Measurements from ENCODE around the gene ST8SIA5. TPM values are rescaled to one million over a fixed set of nuclear protein-coding genes. Genes with fewer than 3 reads are reported as not detected.

Gene ST8SIA5
- total RNA-seq, 1 experiment from 2014 or later = not detected

GRCh38 chr18:46715062-46715461 is 41.8 kb downstream of the ST8SIA5 start:
- no peak for TF ChIP-seq EZH2 (IDR thresholded peaks at IDR 0.05; ENCODE audit: low read depth)
- TF ChIP-seq CTCF (conservative IDR thresholded peaks at IDR 0.05) = no peak
- Histone ChIP-seq H3K9me2 (ENCODE audit: insufficient read depth) (no peaks in the 10 kb centered on the region), H3F3A (ENCODE audit: insufficient read depth, low read depth) (no peaks in the 10 kb centered on the region), H3K4me1 (replicated peaks; ENCODE audit: insufficient read depth) (0 out of 2 replicates have a peak, but pooled peaks cover 7% of the 10 kb centered on the region), H3K9me3 (ENCODE audit: insufficient read depth, low read depth) (no peaks in the 10 kb centered on the region), H3K79me2 (ENCODE audit: low read depth) (no peaks in the 10 kb centered on the region), H3K4me3 (no peak overlapping the region), H3K4me2 (no peak overlapping the region), H3K36me3 (ENCODE audit: low read depth) (no peaks in the 10 kb centered on the region), H2AFZ (no peak overlapping the region), H4K20me1 (ENCODE audit: insufficient read depth) (no peaks in the 10 kb centered on the region), H3K27ac (no peak overlapping the region), H3K27me3 (ENCODE audit: insufficient read depth, low read depth) (peaks cover 40% of the 10 kb centered on the region; the same call in 1 of the 2 replicates)
- BruUV-seq (replicated peaks) = no TSS peak
- POLR2A ChIA-PET (ENCODE audit: unreplicated experiment) = no interaction called here
- intact Hi-C loops (cut with micrococcal nuclease; ENCODE audit: unreplicated experiment) = no loop called here
- CTCF ChIA-PET = no interaction called here
- DNase-seq = no peak

GRCh38 chr18:46712406-46712805 is 44.4 kb downstream of the ST8SIA5 start:
- ChIA-PET POLR2A (ENCODE audit: unreplicated experiment) (no interaction called here), CTCF (no interaction called here)
- no peaks in the 10 kb centered on the region for H3K79me2 ChIP-seq (ENCODE audit: low read depth)
- H3K4me2 ChIP-seq = no peak overlapping the region
- no peaks in the 10 kb centered on the region for H3K4me1 ChIP-seq (replicated peaks; ENCODE audit: insufficient read depth)
- intact Hi-C loops (cut with micrococcal nuclease; ENCODE audit: unreplicated experiment) = no loop called here
- no peaks in the 10 kb centered on the region for H3K9me3 ChIP-seq (ENCODE audit: insufficient read depth, low read depth)
- no TSS peak for BruUV-seq (replicated peaks)
- H3F3A ChIP-seq (ENCODE audit: insufficient read depth, low read depth) = no peaks in the 10 kb centered on the region
- H3K27ac ChIP-seq = no peak overlapping the region
- no peak overlapping the region for H3K4me3 ChIP-seq
- H2AFZ ChIP-seq = no peak overlapping the region
- H3K36me3 ChIP-seq (ENCODE audit: low read depth) = no peaks in the 10 kb centered on the region
- no peaks in the 10 kb centered on the region for H3K9me2 ChIP-seq (ENCODE audit: insufficient read depth)
- no peak for DNase-seq
- H4K20me1 ChIP-seq (ENCODE audit: insufficient read depth) = no peaks in the 10 kb centered on the region
- TF ChIP-seq EZH2 (IDR thresholded peaks at IDR 0.05; ENCODE audit: low read depth) (no peak), CTCF (conservative IDR thresholded peaks at IDR 0.05) (no peak)
- H3K27me3 ChIP-seq (ENCODE audit: insufficient read depth, low read depth) = peaks cover 31% of the 10 kb centered on the region; the same call in 1 of the 2 replicates

- H3K4me3 ChIP-seq = no peak overlapping the region
- H3K9me3 ChIP-seq (ENCODE audit: insufficient read depth, low read depth) = no peaks in the 10 kb centered on the region
- H3K9me2 ChIP-seq (ENCODE audit: insufficient read depth) = no peaks in the 10 kb centered on the region
- DNase-seq = no peak
- H3K36me3 ChIP-seq (ENCODE audit: low read depth) = no peaks in the 10 kb centered on the region
- H3K27ac ChIP-seq = no peak overlapping the region
- H3K27me3 ChIP-seq (ENCODE audit: insufficient read depth, low read depth) = peaks cover 30% of the 10 kb centered on the region; the same call in 1 of the 2 replicates
- H3K4me2 ChIP-seq = no peak overlapping the region
- H4K20me1 ChIP-seq (ENCODE audit: insufficient read depth) = no peaks in the 10 kb centered on the region
- intact Hi-C loops (cut with micrococcal nuclease; ENCODE audit: unreplicated experiment) = no loop called here
- TF ChIP-seq EZH2 (IDR thresholded peaks at IDR 0.05; ENCODE audit: low read depth) (no peak), CTCF (conservative IDR thresholded peaks at IDR 0.05) (no peak)
- no peaks in the 10 kb centered on the region for H3F3A ChIP-seq (ENCODE audit: insufficient read depth, low read depth)
- no peak overlapping the region for H2AFZ ChIP-seq
- H3K4me1 ChIP-seq (replicated peaks; ENCODE audit: insufficient read depth) = no peaks in the 10 kb centered on the region
- CTCF ChIA-PET = no interaction called here
- POLR2A ChIA-PET (ENCODE audit: unreplicated experiment) = no interaction called here
- no peaks in the 10 kb centered on the region for H3K79me2 ChIP-seq (ENCODE audit: low read depth)
- BruUV-seq (replicated peaks) = no TSS peak
Measured at GRCh38 chr18:46711444-46711863, 45.4 kb downstream of the ST8SIA5 start.

All from PC-9 (cell line).